A673 (cell line): ENCODE data around the gene POMZP3. TPM values are rescaled to one million over a fixed set of nuclear protein-coding genes. Genes with fewer than 3 reads are reported as not detected.
"Not testable (repeated sequence)": the region's sequence is repeated elsewhere in the genome, so short reads cannot be mapped to it uniquely, and the experiment has no call there.

ENCODE experiments used
- BruUV-seq: library from RNA; stranded (reverse); fragments of 400-500 nt; replicated peaks from 2 replicates; lab custom pipeline; 2021; lab: Mats Ljungman, UMichigan
- CTCF ChIA-PET: fragments of 300-600 bp; sonication (Branson Sonifier 250); formaldehyde crosslinking; loops from one replicate; lab custom pipeline; 2022; ENCODE audit warnings: antibody characterized with exemption; lab: Charles Lee
- POLR2A ChIA-PET: fragments of 300-600 bp; sonication (Branson Sonifier 250); formaldehyde crosslinking; loops from one replicate; lab custom pipeline; 2022; ENCODE audit warnings: antibody characterized with exemption; ENCODE audit not compliant: low non-redundant PET; lab: Charles Lee
- DNase-seq: peaks from one replicate; pipeline ENCODE4 v3.0.0-alpha.2; 2015; ENCODE audit warnings: low spot score
- H3K27ac ChIP-seq: fragments of 200-600 bp; sonication (generic); 2 replicates; pipeline ENCODE4 v1.5.1; 2016; ENCODE audit warnings: mixed run types, low read depth, mild to moderate bottlenecking, mixed read lengths, antibody characterized with exemption, low read length; ENCODE audit not compliant: poor library complexity, severe bottlenecking
- H3K27me3 ChIP-seq: fragments of 200-600 bp; sonication (generic); replicated peaks from 2 replicates; pipeline ENCODE4 v1.6.1; 2017; ENCODE audit warnings: mixed run types, low read depth, mild to moderate bottlenecking, mixed read lengths, antibody characterized with exemption, low read length; ENCODE audit not compliant: insufficient read depth, poor library complexity
- H3K36me3 ChIP-seq: fragments of 200-600 bp; sonication (generic); 2 replicates; pipeline ENCODE4 v1.6.1; 2016; ENCODE audit warnings: mixed run types, mild to moderate bottlenecking, mixed read lengths, antibody characterized with exemption, low read length; ENCODE audit not compliant: insufficient read depth, poor library complexity, severe bottlenecking
- H3K4me1 ChIP-seq: fragments of 200-600 bp; sonication (generic); 2 replicates; pipeline ENCODE4 v1.6.1; 2017; ENCODE audit warnings: mixed run types, mild to moderate bottlenecking, mixed read lengths, antibody characterized with exemption, low read length; ENCODE audit not compliant: insufficient read depth, poor library complexity, severe bottlenecking
- H3K4me3 ChIP-seq: fragments of 200-600 bp; sonication (generic); 2 replicates; pipeline ENCODE4 v1.5.1; 2016; ENCODE audit warnings: low read depth, mixed run types, mild to moderate bottlenecking, mixed read lengths, low read length; ENCODE audit not compliant: poor library complexity, severe bottlenecking
- H3K9me3 ChIP-seq: fragments of 200-600 bp; sonication (generic); 2 replicates; pipeline ENCODE4 v1.6.1; 2016; ENCODE audit warnings: mixed run types, low read depth, mild to moderate bottlenecking, mixed read lengths, antibody characterized with exemption, low read length; ENCODE audit not compliant: poor library complexity, severe bottlenecking
- intact Hi-C: fragments of 100-400 bp; cut with micrococcal nuclease; formaldehyde crosslinking; loops from one replicate; pipeline ENCODE4 v1.10.0; 2022; ENCODE audit not compliant: unreplicated experiment
- total RNA-seq: library from RNA; stranded (reverse); gene quantifications from 2 replicates; pipeline ENCODE4 v1.2.3, GENCODE V29; 2021
- TF ChIP-seq, protein P1 (sequence below): fragments of 300-800, 200-600 bp; sonication (generic); conservative IDR thresholded peaks from 2 replicates; pipeline ENCODE4 v1.5.1; 2017; ENCODE audit warnings: low read depth, mild to moderate bottlenecking, antibody characterized with exemption, low read length, moderate library complexity, mixed read lengths

POMZP3 gene
- total RNA-seq, 1 experiment from 2014 or later, result 32.2 TPM

DNA sequence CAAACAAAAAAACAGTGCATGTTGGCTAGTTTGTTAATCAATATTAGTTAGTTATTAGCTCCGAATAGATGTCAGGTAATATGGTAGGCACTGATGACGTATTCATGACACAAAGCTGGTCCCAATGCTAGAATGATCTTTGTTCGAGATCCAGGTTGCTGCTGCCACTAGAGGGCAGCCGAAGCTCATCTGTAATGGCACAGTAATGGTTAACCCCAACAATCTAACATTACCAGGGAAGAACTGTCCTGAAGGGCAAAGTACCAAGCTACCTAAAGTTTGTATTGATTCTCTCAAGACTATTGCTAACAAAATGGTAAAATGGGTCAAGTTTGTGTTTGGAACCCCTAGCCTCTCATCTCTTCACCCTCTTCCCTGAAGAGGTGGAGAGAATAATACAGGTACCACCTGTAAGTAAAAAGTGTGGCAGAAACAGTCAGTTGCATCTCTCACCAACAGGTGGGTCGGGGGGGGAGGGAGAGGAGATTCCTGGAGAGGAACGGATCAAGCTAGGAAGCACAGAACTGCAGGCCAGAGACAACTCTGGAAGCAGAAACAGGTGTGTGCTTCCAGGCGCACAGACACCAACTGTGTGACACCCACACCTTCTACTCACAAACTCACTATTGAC is 10.1 kb upstream of the POMZP3 start:
- CTCF ChIA-PET, H3K4me3 ChIP-seq, H3K4me1 ChIP-seq, H3K9me3 ChIP-seq, BruUV-seq, DNase-seq, H3K27ac ChIP-seq, POLR2A ChIA-PET, intact Hi-C loops, H3K36me3 ChIP-seq, H3K27me3 ChIP-seq: not testable (repeated sequence)
- TF ChIP-seq, protein P1, sequence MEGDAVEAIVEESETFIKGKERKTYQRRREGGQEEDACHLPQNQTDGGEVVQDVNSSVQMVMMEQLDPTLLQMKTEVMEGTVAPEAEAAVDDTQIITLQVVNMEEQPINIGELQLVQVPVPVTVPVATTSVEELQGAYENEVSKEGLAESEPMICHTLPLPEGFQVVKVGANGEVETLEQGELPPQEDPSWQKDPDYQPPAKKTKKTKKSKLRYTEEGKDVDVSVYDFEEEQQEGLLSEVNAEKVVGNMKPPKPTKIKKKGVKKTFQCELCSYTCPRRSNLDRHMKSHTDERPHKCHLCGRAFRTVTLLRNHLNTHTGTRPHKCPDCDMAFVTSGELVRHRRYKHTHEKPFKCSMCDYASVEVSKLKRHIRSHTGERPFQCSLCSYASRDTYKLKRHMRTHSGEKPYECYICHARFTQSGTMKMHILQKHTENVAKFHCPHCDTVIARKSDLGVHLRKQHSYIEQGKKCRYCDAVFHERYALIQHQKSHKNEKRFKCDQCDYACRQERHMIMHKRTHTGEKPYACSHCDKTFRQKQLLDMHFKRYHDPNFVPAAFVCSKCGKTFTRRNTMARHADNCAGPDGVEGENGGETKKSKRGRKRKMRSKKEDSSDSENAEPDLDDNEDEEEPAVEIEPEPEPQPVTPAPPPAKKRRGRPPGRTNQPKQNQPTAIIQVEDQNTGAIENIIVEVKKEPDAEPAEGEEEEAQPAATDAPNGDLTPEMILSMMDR, result peak; percentile 48

DNA sequence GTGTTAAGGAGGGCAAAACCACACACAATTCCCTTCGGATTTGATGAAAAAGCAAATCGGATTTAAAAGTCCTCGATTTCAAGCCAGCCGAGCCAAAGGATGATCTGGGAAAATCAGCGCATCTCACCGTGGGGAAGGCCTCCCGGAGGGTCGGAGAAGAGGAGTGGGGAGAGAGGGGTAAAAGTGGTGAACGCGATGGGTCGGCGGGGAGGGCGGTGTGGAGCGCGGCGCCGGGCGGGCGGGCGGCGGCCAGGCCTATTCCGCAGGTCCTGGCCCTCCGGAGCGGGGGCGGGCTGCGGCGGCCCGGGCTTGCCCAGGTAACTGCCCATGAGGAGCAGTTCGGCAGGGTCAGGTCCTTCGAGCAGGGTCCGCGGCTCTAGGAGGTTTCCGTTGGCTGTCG is 498 bp downstream of the POMZP3 start:
- H3K36me3 ChIP-seq, intact Hi-C loops, CTCF ChIA-PET, BruUV-seq, DNase-seq, H3K9me3 ChIP-seq, POLR2A ChIA-PET, H3K27me3 ChIP-seq, H3K4me1 ChIP-seq: not testable (repeated sequence)
- Histone ChIP-seq H3K27ac (peak overlapping the region; percentile 68), H3K4me3 (peak overlapping the region; percentile 54)

DNA sequence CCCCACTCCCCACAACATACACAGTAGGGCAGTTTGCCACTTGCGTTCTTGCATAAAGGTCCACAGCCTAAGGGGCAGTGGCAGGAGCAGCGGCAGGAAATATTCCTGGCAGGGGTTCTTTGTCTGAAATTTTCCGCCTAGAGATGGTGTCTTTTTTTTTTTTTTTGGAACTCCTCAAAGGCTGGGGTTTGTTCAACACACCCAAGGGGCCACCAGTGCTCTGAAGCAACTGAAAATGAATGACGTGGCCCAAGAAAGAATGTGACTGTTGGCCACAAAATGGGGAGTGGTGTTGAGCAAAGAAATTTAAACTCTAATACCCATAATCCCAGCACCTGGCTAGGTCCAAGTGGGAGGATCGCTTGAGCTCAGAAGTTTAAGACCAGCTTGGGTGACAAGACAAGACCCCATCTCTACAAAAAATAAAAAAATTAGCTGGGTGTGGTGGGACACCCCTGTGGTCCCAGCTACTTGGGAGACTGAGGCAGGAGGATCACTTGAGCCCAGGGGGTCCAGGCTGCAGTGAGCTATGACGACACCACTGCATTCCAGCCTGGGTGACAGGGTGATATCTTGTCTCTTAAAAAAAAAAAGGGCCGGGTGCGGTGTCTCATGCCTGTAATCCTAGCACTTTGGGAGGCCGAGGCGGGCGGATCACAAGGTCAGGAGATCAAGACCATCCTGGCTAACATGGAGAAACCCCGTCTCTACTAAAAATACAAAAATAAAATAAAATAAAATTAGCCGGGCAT is 7.5 kb downstream of the POMZP3 start:
- DNase-seq, H3K4me1 ChIP-seq, BruUV-seq, H3K36me3 ChIP-seq, CTCF ChIA-PET, H3K9me3 ChIP-seq, H3K27ac ChIP-seq, POLR2A ChIA-PET, intact Hi-C loops, H3K27me3 ChIP-seq, H3K4me3 ChIP-seq: not testable (repeated sequence)

GRCh38 chr7:76613783-76614182 is 13.3 kb downstream of the POMZP3 start:
- H3K4me3 ChIP-seq, BruUV-seq, CTCF ChIA-PET, H3K9me3 ChIP-seq, H3K27ac ChIP-seq, intact Hi-C loops, POLR2A ChIA-PET, H3K4me1 ChIP-seq, H3K27me3 ChIP-seq, H3K36me3 ChIP-seq: not testable (repeated sequence)
- peak; percentile 47 for DNase-seq
- TF ChIP-seq, protein P1, result peak; percentile 20; the same call in 1 of the 2 replicates

DNA sequence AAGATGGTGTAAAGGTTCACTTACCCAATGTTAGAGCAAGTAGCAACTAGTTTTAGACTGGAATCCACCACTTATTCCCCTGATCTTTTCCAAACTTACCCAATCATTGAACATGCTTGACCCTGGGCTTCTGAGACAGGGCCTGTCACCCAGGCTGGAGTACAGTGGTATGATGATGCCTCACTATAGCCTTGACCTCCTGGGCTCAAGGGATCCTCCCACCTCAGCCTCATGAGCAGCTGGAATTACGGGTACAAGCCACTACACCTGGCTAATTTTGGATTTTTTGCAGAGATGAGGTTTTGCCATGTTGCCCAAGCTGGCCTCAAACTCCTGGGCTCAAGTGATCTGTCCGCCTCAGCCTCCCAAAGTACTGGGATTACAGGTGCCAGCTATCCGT is 14.8 kb downstream of the POMZP3 start:
- H3K4me3 ChIP-seq, intact Hi-C loops, H3K9me3 ChIP-seq, DNase-seq, H3K27ac ChIP-seq, BruUV-seq, H3K27me3 ChIP-seq, H3K36me3 ChIP-seq, POLR2A ChIA-PET, CTCF ChIA-PET, H3K4me1 ChIP-seq: not testable (repeated sequence)

DNA sequence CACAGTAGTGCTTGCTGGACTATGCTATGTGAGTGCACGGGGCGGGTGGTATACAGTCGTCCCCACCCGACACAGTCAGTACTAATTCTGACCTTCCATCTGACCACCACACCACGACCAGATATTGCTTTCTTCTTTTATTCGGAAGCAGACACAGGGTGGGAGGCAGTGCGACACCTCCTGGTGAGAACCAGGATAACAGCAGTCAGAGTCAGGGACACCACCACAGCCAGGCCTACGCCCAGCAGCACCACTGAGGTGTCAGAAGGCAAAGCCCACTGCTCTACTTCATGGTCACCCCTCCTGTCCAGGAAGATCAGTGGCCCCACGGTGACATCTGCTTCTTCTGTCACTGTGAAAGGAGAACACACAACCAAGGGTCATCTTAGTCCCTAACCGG is 17.2 kb downstream of the POMZP3 start:
- DNase-seq, H3K27me3 ChIP-seq, BruUV-seq, intact Hi-C loops, H3K9me3 ChIP-seq, POLR2A ChIA-PET, H3K27ac ChIP-seq, H3K4me3 ChIP-seq, H3K36me3 ChIP-seq, H3K4me1 ChIP-seq, CTCF ChIA-PET: not testable (repeated sequence)
